ENCODE results near the gene LRRC75B.
A peak's percentile ranks its signal among the peaks of the same experiment; 100 is the strongest.
"Not testable (repeated sequence)": the region's sequence is repeated elsewhere in the genome, so short reads cannot be mapped to it uniquely, and the experiment has no call there.

The LRRC75B gene

GRCh38 chr22:24555165-24556039, 37.5 kb downstream of the LRRC75B start, which contains the start of gene SNRPD3:
Gene SNRPD3, plus strand, starts transcription at chr22:24555999. Its CDS starts 1,676 bp downstream, at chr22:24557675.
- DNase-seq (ENCODE audit: low spot score) (peak; percentile 100), FAIRE-seq (peak; percentile 93)

- DNase-seq (ENCODE audit: low spot score), result peak; percentile 41
Measured at GRCh38 chr22:24554313-24555164, 38.3 kb downstream of the LRRC75B start, which contains the start of gene GUCD1. Gene GUCD1, minus strand, starts transcription at chr22:24555138. Its CDS starts 147 bp downstream, at chr22:24554991.

GRCh38 chr22:24553597-24554312, 39.1 kb downstream of the LRRC75B start:
- peak; percentile 76 for FAIRE-seq
- no peak for DNase-seq (ENCODE audit: low spot score)

More at GRCh38 chr22:24554313-24555164, 38.3 kb downstream of the LRRC75B start, which contains the start of gene GUCD1:
- FAIRE-seq, result peak; percentile 62

DNA sequence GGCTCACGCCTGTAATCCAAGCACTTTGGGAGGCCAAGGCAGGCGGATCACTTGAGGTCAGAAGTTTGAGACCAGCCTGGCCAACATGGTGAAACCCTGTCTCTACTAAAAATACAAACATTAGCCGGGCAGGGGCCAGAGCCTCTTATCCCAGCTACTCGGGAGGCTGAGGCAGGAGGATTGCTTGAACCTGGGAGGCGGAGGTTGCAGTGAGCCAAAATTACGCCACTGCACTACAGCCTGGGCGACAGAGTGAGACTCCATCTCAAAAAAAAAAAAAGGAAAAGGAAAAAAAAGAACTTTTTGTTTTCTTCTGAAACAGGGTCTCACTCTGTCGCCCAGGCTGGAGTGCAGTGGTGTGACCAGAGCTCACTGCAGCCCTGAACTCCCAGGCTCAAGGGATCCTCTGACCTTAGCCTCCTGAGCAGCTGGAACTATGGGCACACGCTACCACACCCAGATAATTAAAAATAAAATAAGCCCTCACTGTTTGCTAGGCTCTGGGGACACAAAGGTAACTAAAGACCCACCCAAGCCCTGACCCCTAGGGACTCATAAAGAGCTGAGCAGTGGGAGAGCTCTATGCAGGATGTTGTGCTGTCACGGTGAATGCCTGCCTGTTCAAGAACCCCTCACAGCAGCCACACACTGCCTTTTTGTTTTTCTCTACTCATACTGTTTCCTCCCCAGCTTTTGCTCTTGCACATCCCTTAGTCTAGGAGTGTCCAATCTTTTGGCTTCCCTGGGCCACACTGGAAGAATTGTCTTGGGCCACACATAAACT, 40.2 kb downstream of the LRRC75B start:
- not testable (repeated sequence) for FAIRE-seq; DNase-seq (ENCODE audit: low spot score)

DNA sequence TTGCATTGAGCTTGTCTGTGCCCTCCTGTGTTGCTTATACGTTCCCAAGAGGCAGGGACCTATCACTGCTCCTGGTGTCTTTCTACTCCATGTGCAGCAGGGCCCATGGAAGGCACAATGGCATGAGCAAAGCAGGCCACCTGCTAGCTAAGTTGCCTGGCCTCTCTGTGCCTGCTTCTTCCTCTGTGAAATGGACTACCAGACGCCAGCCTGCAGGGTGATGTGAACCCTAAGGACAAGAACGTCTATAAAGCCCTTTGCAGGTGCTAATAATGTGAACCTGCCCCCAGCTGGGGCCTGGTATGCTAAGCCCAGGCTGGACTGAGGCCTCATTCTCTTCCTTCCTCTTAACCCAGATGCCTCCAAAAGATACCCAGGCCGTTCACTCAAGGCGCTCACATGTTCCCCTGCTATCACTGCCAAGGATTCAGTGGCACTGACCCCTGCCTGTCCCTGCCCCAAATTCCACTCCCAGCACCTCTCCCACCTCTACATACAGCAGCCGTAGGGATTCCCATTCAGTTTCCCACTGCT, 41.9 kb downstream of the LRRC75B start:
- FAIRE-seq, result peak; percentile 65
- no peak for DNase-seq (ENCODE audit: low spot score)

GRCh38 chr22:24550028-24550901, 42.6 kb downstream of the LRRC75B start:
- DNase-seq (ENCODE audit: low spot score) (no peak), FAIRE-seq (peak; percentile 68)

DNA sequence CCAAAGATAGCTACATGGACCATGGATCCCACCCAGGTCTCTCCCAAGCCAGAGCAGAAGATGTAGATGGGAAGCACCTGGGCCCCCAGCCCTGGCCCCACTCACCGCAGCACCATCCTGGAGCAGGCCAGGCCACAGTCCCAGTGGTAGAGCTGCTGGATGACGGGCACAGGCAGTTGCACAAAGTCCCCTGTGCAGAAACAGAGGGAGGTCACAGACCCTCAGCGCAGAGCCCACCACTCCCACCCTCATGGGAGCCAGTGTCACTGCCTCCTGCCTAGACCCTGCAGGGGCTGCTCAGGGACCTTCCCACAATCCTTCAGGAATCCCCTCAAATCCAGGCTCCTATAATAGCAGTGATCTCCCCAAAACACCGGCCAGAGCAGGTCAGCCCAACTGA, 44.1 kb downstream of the LRRC75B start:
- no peak for FAIRE-seq

GRCh38 chr22:24543679-24544243, 49.1 kb downstream of the LRRC75B start:
- FAIRE-seq, result peak; percentile 83
- no peak for DNase-seq (ENCODE audit: low spot score)

More for the DNA sequence above, 44.1 kb downstream of the LRRC75B start:
- DNase-seq (ENCODE audit: low spot score), result no peak

- DNase-seq (ENCODE audit: low spot score) (no peak), FAIRE-seq (no peak)
Measured at GRCh38 chr22:24543185-24543601, 49.7 kb downstream of the LRRC75B start.

DNA sequence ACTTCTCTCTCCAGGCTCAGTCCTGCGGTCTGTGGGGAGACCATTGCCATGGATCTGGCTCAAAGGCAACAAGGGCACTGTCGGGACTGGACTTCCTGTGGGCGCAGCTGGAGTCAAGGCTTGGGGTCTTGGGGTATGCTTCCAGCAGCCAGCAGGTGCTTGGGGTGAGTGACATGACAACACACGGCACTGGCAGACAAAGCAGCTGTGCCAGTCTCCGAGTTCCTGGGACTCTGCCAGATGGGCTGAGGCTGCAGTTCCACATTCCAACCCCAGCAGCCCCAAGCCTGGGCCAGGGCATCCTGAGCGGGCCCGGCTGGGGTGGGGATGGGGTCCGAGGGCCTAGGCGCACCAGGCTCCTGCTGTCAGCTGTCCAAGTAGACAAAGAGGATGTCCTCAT, 50.2 kb downstream of the LRRC75B start:
- DNase-seq (ENCODE audit: low spot score), result no peak
- no peak for FAIRE-seq

DNA sequence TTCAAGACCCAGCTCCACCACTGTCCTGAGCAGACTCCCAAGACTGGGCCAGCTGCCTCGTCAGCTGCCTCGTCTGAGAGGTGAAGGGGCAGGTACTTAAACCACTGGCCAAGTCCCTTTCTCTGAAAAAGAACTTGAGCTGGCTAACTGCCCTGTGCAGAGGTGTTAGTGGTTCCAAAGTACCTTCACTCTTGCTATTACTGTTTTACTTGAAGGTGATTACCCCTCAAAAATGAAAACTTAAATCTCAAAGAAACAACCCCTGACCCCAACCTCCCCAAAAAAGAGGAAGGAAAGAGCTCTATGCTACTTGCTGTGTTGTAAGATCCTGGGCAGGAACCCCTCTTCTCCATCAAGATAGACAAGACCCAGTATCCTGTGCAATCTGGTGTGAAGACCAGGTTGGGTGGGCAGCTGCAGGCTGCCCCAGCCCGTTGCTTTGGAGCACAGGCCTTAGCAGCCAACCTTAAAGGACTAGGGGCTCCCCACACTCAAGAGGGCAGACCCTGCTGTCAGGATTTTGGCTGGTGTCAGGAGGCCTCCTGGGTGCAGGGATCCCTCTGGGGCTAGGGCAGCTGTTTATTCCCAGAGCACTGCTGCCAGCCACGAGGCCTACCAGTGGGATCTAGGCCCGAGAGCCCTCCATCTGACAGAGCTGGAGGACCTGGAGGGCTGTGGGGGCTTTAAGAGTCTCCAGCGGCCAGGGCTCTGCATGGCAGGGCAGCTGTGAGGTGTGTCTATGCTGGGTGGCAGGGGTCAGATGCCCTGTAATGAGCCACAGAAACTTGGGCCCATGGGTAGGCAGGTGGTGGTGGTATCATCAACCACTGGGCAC, 51.0 kb downstream of the LRRC75B start:
- no peak for FAIRE-seq
- no peak for DNase-seq (ENCODE audit: low spot score)

DNA sequence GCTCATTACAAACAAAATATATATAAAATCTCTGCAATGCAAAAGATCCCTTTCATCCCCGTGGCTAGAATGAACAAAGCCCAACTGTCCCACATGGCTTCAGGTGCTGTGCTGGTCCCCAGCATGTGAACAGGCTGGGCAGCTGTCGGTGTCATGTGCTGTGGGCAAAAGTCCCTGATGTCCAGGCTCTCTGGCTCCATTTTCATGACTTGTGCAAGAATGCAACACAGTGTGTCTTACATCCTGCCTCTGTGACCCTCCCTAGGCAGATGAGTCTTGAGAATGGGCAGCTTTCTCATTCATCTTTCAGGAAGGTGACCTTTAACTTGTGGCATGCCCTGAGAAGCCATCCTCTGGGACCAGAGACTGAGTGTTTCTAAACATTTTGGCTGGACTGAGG, 52.4 kb downstream of the LRRC75B start:
- FAIRE-seq (no peak), DNase-seq (ENCODE audit: low spot score) (no peak)

DNA sequence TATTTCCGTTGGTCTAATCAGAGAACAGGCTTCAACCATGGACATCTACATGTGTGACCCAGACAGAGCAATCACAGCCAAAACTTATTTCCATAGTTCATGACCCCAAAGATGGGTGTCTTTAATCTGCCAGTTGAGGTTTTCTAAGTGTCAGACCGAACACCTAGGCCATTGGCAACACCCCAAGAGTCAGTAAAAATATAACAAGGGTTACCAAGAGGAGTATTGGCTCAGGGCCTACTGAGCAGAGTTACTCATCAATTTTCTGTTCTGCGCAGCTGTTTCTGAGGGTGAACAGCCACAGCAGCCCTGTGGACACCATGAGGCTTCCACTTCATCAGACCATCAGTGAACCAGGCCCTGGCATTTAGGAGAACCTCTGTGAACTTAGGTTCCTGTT, 56.8 kb downstream of the LRRC75B start:
- FAIRE-seq, result no peak
- DNase-seq (ENCODE audit: low spot score), result no peak

Data from urothelium cell line (cell line).